Measurements from ENCODE around the gene ASCC1. TPM values are rescaled to one million over a fixed set of nuclear protein-coding genes. Genes with fewer than 3 reads are reported as not detected.

The ASCC1 gene
- total RNA-seq, 1 donor from 2014 or later: 38.5 TPM

DNA sequence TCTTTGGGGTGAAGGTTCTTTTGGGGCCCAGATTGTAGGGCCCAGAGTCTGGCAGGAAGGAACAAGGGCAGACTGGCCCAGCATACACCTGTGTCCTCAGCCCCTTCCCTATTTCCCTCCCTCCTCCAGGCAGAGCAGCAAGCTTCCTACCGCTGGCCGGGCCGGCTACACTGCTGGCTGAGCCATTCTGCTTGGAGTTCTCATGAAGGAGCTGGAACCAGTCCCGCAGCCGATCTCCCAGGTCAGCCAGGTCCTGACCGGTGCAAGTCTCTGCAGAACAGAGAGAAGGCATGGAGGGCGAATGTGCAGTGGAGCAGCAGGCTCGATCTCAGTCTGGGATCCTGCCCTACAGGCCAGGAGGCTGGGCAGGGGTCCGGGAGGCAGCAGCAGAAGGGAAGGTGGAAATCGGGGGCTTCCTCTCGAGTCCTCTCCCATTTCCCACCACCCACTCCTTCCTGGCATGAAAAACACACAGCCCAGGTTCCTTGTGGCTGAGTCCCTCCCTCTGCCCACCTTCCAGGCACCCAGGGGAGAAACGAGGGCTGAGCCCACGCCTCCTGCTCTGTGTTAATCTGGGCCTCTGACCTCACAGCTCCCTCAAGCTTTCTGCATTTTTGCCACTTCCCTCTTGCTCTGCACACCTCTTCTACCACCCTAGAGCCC is 148.5 kb downstream of the ASCC1 start:
- H3K4me3 ChIP-seq: no peak overlapping the region
- no peaks in the 10 kb centered on the region for H3K9me3 ChIP-seq
- TF ChIP-seq POLR2A (IDR thresholded peaks at IDR 0.05): no peak
- no peak for TF ChIP-seq POLR2AphosphoS5 (IDR thresholded peaks at IDR 0.05; ENCODE audit: insufficient read depth in 1 of 2, low read depth in 1 of 2)
- TF ChIP-seq, protein P1, sequence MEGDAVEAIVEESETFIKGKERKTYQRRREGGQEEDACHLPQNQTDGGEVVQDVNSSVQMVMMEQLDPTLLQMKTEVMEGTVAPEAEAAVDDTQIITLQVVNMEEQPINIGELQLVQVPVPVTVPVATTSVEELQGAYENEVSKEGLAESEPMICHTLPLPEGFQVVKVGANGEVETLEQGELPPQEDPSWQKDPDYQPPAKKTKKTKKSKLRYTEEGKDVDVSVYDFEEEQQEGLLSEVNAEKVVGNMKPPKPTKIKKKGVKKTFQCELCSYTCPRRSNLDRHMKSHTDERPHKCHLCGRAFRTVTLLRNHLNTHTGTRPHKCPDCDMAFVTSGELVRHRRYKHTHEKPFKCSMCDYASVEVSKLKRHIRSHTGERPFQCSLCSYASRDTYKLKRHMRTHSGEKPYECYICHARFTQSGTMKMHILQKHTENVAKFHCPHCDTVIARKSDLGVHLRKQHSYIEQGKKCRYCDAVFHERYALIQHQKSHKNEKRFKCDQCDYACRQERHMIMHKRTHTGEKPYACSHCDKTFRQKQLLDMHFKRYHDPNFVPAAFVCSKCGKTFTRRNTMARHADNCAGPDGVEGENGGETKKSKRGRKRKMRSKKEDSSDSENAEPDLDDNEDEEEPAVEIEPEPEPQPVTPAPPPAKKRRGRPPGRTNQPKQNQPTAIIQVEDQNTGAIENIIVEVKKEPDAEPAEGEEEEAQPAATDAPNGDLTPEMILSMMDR (IDR thresholded peaks at IDR 0.05): no peak
- H3K36me3 ChIP-seq: no peaks in the 10 kb centered on the region
- H3K4me1 ChIP-seq: peaks cover 10% of the 10 kb centered on the region
- DNase-seq (ENCODE audit: extremely low spot score in 2 of 2): no peak
- no peak overlapping the region for H3K27ac ChIP-seq
- intact Hi-C loops (cut with DNase I): no loop called here
- H3K27me3 ChIP-seq: no peaks in the 10 kb centered on the region

DNA sequence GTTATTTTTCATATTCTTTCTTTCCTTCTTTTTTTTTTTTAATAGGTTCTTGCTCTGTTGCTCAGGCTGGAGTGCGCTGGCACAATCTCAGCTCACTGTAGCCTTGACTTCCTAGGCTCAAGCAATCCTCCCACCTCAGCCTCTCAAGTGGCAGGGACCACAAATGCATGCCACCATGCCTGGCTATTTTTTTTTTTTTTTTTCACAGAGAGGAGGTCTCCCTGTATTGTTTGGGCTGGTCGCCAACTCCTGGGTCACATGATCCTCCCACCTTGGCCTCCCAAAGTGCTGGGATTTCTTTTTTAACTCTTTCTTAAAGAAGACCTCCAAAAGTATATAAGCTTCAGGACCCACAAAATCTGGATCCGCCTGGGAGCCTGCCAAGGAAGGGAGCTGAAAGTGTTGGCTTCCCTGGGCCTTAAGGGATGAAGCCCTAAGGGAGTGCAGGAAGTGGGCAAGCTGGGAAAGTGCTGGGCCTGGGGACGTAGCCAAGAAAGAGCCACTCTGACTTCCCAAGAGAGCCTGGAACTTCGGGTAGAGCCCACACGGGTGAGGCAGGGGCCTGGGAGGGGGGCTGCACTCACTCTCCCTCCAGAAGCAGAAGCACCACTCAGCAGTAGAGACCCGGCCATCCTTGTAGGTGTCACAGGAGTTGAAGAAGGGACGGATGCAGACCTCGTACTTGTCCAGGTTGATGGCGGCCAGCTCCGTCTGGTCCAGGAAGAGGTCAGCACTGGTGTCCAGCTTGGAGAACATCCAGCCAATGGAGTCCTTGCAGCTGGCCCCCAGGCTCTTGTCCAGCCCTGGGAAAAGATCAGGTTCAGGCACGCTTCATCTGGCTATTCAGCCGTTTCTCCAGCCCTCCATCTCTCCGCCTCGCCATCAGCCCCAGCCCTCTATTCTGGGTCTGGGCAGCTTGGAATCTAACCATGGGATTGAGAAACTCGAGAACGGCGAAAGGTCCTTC is 149.5 kb downstream of the ASCC1 start:
- no peak for DNase-seq (ENCODE audit: extremely low spot score in 2 of 2)
- intact Hi-C loops (cut with DNase I): no loop called here
- no peaks in the 10 kb centered on the region for H3K9me3 ChIP-seq
- peaks cover 10% of the 10 kb centered on the region for H3K4me1 ChIP-seq
- H3K27ac ChIP-seq: no peak overlapping the region
- H3K4me3 ChIP-seq: peak overlapping the region in 1 of 2 donors; percentile 10
- TF ChIP-seq POLR2A (IDR thresholded peaks at IDR 0.05) (no peak), POLR2AphosphoS5 (IDR thresholded peaks at IDR 0.05; ENCODE audit: insufficient read depth in 1 of 2, low read depth in 1 of 2) (no peak)
- TF ChIP-seq, protein P1 (IDR thresholded peaks at IDR 0.05): no peak
- no peaks in the 10 kb centered on the region for H3K27me3 ChIP-seq
- H3K36me3 ChIP-seq: no peaks in the 10 kb centered on the region

DNA sequence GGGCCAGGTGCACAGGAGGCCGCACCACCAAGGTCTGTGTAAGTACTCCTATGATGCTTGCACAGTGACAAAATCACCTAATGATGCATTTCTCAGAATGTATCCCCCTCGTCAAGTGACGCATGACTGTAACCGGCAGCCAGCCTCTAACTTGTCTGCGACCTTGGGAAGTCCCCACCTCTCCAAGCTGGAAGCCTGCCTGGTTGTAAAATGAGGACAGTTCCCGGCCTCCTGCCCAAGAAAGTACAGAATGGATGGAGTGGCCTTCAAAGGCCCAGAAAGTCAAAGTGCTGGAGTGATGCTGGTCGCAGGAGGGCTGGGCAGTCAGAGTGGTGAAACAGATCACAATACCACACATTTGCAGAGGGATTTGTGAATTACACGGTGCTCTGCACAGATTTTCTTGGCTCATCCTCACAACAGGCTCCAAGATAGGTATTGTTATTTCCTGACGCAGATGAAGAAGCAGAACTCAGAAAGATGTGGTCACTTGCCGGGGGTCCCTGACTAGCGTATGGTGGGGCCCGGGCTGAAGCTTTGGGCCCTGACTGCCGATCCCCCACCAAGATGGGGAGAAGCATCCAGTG is 150.5 kb downstream of the ASCC1 start:
- TF ChIP-seq, protein P1 (IDR thresholded peaks at IDR 0.05): no peak
- no peak for TF ChIP-seq POLR2A (IDR thresholded peaks at IDR 0.05)
- TF ChIP-seq POLR2AphosphoS5 (IDR thresholded peaks at IDR 0.05; ENCODE audit: insufficient read depth in 1 of 2, low read depth in 1 of 2): no peak
- no peak overlapping the region for H3K4me3 ChIP-seq
- intact Hi-C loops (cut with DNase I): no loop called here
- no peaks in the 10 kb centered on the region for H3K9me3 ChIP-seq
- no peak overlapping the region for H3K27ac ChIP-seq
- DNase-seq (ENCODE audit: extremely low spot score in 2 of 2): no peak
- no peaks in the 10 kb centered on the region for H3K36me3 ChIP-seq
- peaks cover 10% of the 10 kb centered on the region for H3K4me1 ChIP-seq
- H3K27me3 ChIP-seq: no peaks in the 10 kb centered on the region

DNA sequence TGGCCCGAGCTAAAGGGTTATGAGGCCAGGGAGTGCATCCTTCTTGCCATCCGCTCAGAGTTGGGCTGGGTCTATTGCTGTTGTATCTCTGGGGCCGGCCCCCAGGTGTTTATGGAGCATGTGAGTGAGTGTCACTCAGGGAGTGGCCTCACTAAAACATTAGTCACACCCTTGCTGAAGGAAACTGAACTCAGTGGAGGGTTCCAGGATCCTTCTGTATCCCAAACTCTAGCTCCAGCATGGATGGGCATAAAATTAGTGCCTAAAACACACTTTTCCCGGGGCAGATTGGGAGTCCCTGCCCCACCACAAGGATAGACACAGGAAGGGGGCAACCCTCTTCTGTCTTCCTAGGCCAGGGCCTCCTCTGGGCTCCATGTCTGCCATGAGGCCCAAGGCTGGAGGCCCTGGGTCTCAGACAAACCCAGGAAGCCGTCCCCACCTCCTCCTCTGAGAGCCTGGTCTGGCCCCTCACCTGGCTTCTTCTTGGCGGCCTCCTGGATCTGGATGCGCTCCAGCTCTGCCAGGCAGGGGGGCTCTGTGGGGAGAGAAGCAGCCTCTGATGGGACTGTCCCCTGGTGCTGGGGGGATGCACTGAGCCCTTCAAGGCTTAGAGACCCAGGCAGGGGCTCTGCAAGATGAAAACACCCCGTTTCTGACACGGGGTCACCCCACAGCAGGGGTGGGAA is 152.2 kb downstream of the ASCC1 start:
- DNase-seq (ENCODE audit: extremely low spot score in 2 of 2): no peak
- intact Hi-C loops (cut with DNase I): no loop called here
- Histone ChIP-seq H3K4me1 (peaks cover 6% of the 10 kb centered on the region), H3K27ac (no peak overlapping the region), H3K36me3 (no peaks in the 10 kb centered on the region), H3K9me3 (no peaks in the 10 kb centered on the region), H3K27me3 (no peaks in the 10 kb centered on the region), H3K4me3 (no peak overlapping the region)
- no peak for TF ChIP-seq POLR2A (IDR thresholded peaks at IDR 0.05)
